Tibial artery (tissue), 4 donors: ENCODE measurements around the gene UBE2H.
A peak's percentile ranks its signal among the peaks of the same experiment; 100 is the strongest.
"Not testable (repeated sequence)": the region's sequence is repeated elsewhere in the genome, so short reads cannot be mapped to it uniquely, and the experiment has no call there.

Experiments
- DNase-seq, 2 donors: peaks; one replicate each; pipeline ENCODE4 v3.0.0-alpha.2; 2019
- H3K27ac ChIP-seq, 2 donors: fragments of 200-600 bp; sonication (generic) in 1 of 2; 1 replicate in 1 of 2; 2 replicates in 1 of 2; pipeline ENCODE4 v1.5.1; 2018 to 2019; ENCODE audit warnings: mild to moderate bottlenecking in 1 of 2
- H3K27me3 ChIP-seq, 2 donors: fragments of 200-600 bp; sonication (generic) in 1 of 2; one replicate each; pipeline versions ENCODE4 v1.5.1 to v1.6.0; 2016 to 2019
- H3K36me3 ChIP-seq, 3 donors: fragments of 200-600 bp; sonication (generic) in 2 of 3; one replicate each; pipeline ENCODE4 v1.5.1; 2016 to 2019; ENCODE audit warnings: mild to moderate bottlenecking in 2 of 3
- H3K4me1 ChIP-seq, 4 donors: fragments of 200-600 bp; sonication (generic) in 2 of 4; 1 replicate in 3 of 4; 2 replicates in 1 of 4; pipeline ENCODE4 v1.5.1; 2016 to 2019
- H3K4me3 ChIP-seq, 2 donors: fragments of 200-600 bp; sonication (generic) in 1 of 2; 1 replicate in 1 of 2; 2 replicates in 1 of 2; pipeline ENCODE4 v1.5.1; 2018 to 2019; ENCODE audit warnings: mild to moderate bottlenecking in 2 of 2
- H3K9me3 ChIP-seq, 3 donors: fragments of 200-600 bp; sonication (generic) in 1 of 3; one replicate each; pipeline ENCODE4 v1.5.1; 2016 to 2019
- CTCF ChIP-seq, 2 experiments: fragments of 200-600 bp in 1 of 2; fragments of 450-650 bp in 1 of 2; IDR thresholded peaks; one replicate each; pipeline ENCODE4 v1.5.1; 2017 to 2019; ENCODE audit warnings: antibody characterized with exemption in 2 of 2, mild to moderate bottlenecking in 1 of 2, moderate library complexity in 1 of 2
- intact Hi-C: fragments of 100-400 bp; cut with DNase I; formaldehyde crosslinking; loops from one replicate; pipeline ENCODE4 v1.15.0; 2023; ENCODE audit warnings: low total_unique reads

Gene UBE2H

GRCh38 chr7:129830949-129831348 lies 121.8 kb downstream of the UBE2H start:
- no peaks in the 10 kb centered on the region for H3K27me3 ChIP-seq
- H3K4me3 ChIP-seq = no peak overlapping the region
- intact Hi-C loops = no loop called here
- H3K4me1 ChIP-seq = peaks cover 9 to 65% (median 33%) of the 10 kb centered on the region in 4 donors
- peaks cover 6 to 18% (median 13%) of the 10 kb centered on the region in 3 donors for H3K36me3 ChIP-seq
- DNase-seq = no peak
- no peak for TF ChIP-seq CTCF (IDR thresholded peaks at IDR 0.05)
- H3K27ac ChIP-seq = peak overlapping the region; percentile 64 to 71
- no peaks in the 10 kb centered on the region for H3K9me3 ChIP-seq

- intact Hi-C loops = loop anchor here (5.0 to 10.0 kb wide), 4 partner anchors 165 to 465 kb away; partner anchors contain the start of gene NRF1
- Histone ChIP-seq H3K27ac (peak overlapping the region; percentile 64 to 71), H3K36me3 (peaks cover 6 to 17% (median 9%) of the 10 kb centered on the region in 3 donors), H3K4me3 (peak overlapping the region; percentile 12 to 38), H3K9me3 (no peaks in the 10 kb centered on the region), H3K27me3 (no peaks in the 10 kb centered on the region), H3K4me1 (peaks cover 9 to 58% (median 33%) of the 10 kb centered on the region in 4 donors)
- peak; percentile 69 to 73 for DNase-seq
- TF ChIP-seq CTCF (IDR thresholded peaks at IDR 0.05) = peak; percentile 76 to 84
These were observed 122.8 kb downstream of the UBE2H start for GRCh38 chr7:129829737-129830631.

GRCh38 chr7:129828989-129829736 lies 123.6 kb downstream of the UBE2H start:
- Histone ChIP-seq H3K9me3 (no peaks in the 10 kb centered on the region), H3K27me3 (no peaks in the 10 kb centered on the region), H3K4me3 (no peak overlapping the region), H3K36me3 (peaks cover 3 to 8% (median 5%) of the 10 kb centered on the region in 3 donors), H3K4me1 (peaks cover 9 to 66% (median 36%) of the 10 kb centered on the region in 4 donors), H3K27ac (peak overlapping the region; percentile 13 to 64)
- TF ChIP-seq CTCF (IDR thresholded peaks at IDR 0.05) = no peak
- no peak for DNase-seq
- intact Hi-C loops = loop anchor here (5.0 to 10.0 kb wide), 4 partner anchors 164 to 464 kb away; partner anchors contain the start of gene NRF1

- no peak for TF ChIP-seq CTCF (IDR thresholded peaks at IDR 0.05)
- no peak overlapping the region for H3K27ac ChIP-seq
- H3K4me3 ChIP-seq = no peak overlapping the region
- DNase-seq = no peak
- peaks cover 9 to 60% (median 36%) of the 10 kb centered on the region in 4 donors for H3K4me1 ChIP-seq
- intact Hi-C loops = loop anchor here (5.0 to 10.0 kb wide), 4 partner anchors 163 to 463 kb away; partner anchors contain the start of gene NRF1
- H3K9me3 ChIP-seq = no peaks in the 10 kb centered on the region
- H3K27me3 ChIP-seq = no peaks in the 10 kb centered on the region
- H3K36me3 ChIP-seq = no peaks in the 10 kb centered on the region
These were observed 124.5 kb downstream of the UBE2H start for GRCh38 chr7:129828078-129828762.

- no peak overlapping the region for H3K27ac ChIP-seq
- no peak overlapping the region for H3K4me3 ChIP-seq
- H3K27me3 ChIP-seq = no peaks in the 10 kb centered on the region
- no peak for DNase-seq
- TF ChIP-seq CTCF (IDR thresholded peaks at IDR 0.05) = no peak
- intact Hi-C loops = loop anchor here (5.0 to 10.0 kb wide), 4 partner anchors 163 to 463 kb away; partner anchors contain the start of gene NRF1
- peaks cover 9 to 55% (median 36%) of the 10 kb centered on the region in 4 donors for H3K4me1 ChIP-seq
- no peaks in the 10 kb centered on the region for H3K36me3 ChIP-seq
- no peaks in the 10 kb centered on the region for H3K9me3 ChIP-seq
These were observed 125.2 kb downstream of the UBE2H start for GRCh38 chr7:129827467-129827990.

- DNase-seq = not testable (repeated sequence)
These were observed 125.9 kb downstream of the UBE2H start for GRCh38 chr7:129826895-129827294.

More at GRCh38 chr7:129826895-129827294, 125.9 kb downstream of the UBE2H start:
- not testable (repeated sequence) for H3K27me3 ChIP-seq, H3K36me3 ChIP-seq, H3K27ac ChIP-seq, H3K4me3 ChIP-seq, H3K9me3 ChIP-seq
- H3K4me1 ChIP-seq = peaks cover 9 to 49% (median 32%) of the 10 kb centered on the region in 4 donors
- intact Hi-C loops = loop anchor here (5.0 to 10.0 kb wide), 4 partner anchors 162 to 462 kb away; partner anchors contain the start of gene NRF1
